HFF-Myc (cell line): ENCODE data around the gene AEBP1.
"Not testable (repeated sequence)": the region's sequence is repeated elsewhere in the genome, so short reads cannot be mapped to it uniquely, and the experiment has no call there.

ENCODE experiments used
- DNase-seq: peaks from one replicate; pipeline ENCODE4 v3.0.0-alpha.2; 2011; ENCODE audit warnings: low read depth; ENCODE audit errors: extremely low read depth
- H3K4me3 ChIP-seq: replicated peaks from 2 replicates; pipeline ENCODE4 v1.5.1; 2011; ENCODE audit warnings: low read depth, mild to moderate bottlenecking, control low read depth, low read length
- TF ChIP-seq, protein P1 (sequence below): IDR thresholded peaks from 2 replicates; pipeline ENCODE4 v1.5.1; 2012; ENCODE audit warnings: mild to moderate bottlenecking, low read depth, low read length, control low read depth; ENCODE audit errors: missing control alignments

Gene AEBP1

GRCh38 chr7:44121761-44122420, 17.7 kb downstream of the AEBP1 start:
- peak overlapping the region; percentile 77 for H3K4me3 ChIP-seq
- no peak for DNase-seq
- TF ChIP-seq, protein P1, sequence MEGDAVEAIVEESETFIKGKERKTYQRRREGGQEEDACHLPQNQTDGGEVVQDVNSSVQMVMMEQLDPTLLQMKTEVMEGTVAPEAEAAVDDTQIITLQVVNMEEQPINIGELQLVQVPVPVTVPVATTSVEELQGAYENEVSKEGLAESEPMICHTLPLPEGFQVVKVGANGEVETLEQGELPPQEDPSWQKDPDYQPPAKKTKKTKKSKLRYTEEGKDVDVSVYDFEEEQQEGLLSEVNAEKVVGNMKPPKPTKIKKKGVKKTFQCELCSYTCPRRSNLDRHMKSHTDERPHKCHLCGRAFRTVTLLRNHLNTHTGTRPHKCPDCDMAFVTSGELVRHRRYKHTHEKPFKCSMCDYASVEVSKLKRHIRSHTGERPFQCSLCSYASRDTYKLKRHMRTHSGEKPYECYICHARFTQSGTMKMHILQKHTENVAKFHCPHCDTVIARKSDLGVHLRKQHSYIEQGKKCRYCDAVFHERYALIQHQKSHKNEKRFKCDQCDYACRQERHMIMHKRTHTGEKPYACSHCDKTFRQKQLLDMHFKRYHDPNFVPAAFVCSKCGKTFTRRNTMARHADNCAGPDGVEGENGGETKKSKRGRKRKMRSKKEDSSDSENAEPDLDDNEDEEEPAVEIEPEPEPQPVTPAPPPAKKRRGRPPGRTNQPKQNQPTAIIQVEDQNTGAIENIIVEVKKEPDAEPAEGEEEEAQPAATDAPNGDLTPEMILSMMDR: no peak

GRCh38 chr7:44122529-44122928, 18.4 kb downstream of the AEBP1 start:
- TF ChIP-seq, protein P1: no peak
- no peak for DNase-seq
- peak overlapping the region; percentile 77 for H3K4me3 ChIP-seq

GRCh38 chr7:44123190-44124003, 19.3 kb downstream of the AEBP1 start, which contains the start of gene POLD2:
TSS of gene POLD2 (minus strand) at chr7:44123548. CDS start at chr7:44122053, 1,495 bp downstream.
- peak within 1 kb of the TSS; percentile 77 for H3K4me3 ChIP-seq
- peak; percentile 81 for DNase-seq
- TF ChIP-seq, protein P1: no peak

GRCh38 chr7:44124822-44125202, 20.7 kb downstream of the AEBP1 start:
- TF ChIP-seq, protein P1: no peak
- DNase-seq: no peak
- no peak overlapping the region for H3K4me3 ChIP-seq

GRCh38 chr7:44126574-44126973, 22.4 kb downstream of the AEBP1 start:
- not testable (repeated sequence) for H3K4me3 ChIP-seq, DNase-seq

- DNase-seq: no peak
- TF ChIP-seq, protein P1: no peak
- H3K4me3 ChIP-seq: no peak overlapping the region
These were observed 23.0 kb downstream of the AEBP1 start for GRCh38 chr7:44127161-44127560.
